Esophagus muscularis mucosa (tissue), 4 donors: Measurements from ENCODE around the gene GRK4.

Experiments
- EP300 ChIP-seq: sonication (generic); formaldehyde crosslinking; IDR thresholded peaks from one replicate; pipeline ENCODE4 v1.6.1; 2017; ENCODE audit warnings: antibody characterized with exemption
- POLR2A ChIP-seq: fragments of 450-650 bp; IDR thresholded peaks from one replicate; pipeline ENCODE4 v1.6.1; 2017; ENCODE audit warnings: antibody characterized with exemption, moderate library complexity, mild to moderate bottlenecking, low read depth
- TF ChIP-seq, protein P1 (sequence below), 3 experiments: fragments of 200-600 bp in 2 of 3; fragments of 450-650 bp in 1 of 3; sonication (generic) in 2 of 3; IDR thresholded peaks; one replicate each; pipeline ENCODE4 v1.5.1; 2017 to 2019; ENCODE audit warnings: antibody characterized with exemption in 3 of 3, mild to moderate bottlenecking in 2 of 3, moderate library complexity in 1 of 3

DNA sequence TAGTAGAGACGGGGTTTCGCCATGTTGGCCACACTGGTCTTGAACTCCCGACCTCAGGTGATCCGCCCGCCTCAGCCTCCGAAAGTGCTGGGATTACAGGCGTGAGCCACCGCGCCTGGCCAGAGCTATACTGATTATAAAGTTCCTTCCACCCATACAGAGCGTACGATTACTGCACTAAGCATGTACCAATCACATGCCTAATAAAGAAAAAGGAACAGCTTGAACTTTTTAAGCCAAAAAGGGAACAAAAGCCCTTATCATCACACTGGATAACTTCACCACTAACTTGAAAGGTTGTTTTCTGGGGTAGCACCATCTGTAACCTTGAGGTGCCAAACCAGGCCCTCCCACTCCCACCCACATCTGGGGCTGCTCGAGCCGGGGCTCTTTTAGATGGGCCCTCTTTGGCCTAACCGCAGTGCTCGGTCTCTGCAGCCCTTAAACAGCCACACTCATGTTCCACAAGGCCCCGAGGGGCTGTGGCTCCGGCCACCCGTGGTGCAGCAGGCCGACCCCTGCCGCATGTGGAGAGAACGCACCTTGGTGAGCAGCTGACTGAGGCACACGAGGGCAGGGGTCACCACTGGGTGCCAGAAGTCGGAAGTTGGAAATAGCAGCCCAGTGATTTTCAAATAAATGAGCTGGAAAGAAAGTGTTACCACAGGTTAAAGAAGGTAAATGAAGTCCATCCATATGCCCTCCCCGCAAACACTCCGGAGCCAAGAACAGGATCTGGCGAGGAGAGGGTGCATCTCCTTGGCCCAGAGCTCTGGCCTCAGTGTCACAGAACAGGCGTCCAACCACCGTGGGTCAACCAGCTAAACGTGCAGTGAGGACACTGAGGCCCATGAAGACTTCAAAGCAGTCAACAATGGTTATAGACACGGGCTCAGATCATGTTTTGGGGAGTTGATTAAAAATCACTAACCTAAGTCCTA, 18.5 kb upstream of the GRK4 start:
- TF ChIP-seq, protein P1, sequence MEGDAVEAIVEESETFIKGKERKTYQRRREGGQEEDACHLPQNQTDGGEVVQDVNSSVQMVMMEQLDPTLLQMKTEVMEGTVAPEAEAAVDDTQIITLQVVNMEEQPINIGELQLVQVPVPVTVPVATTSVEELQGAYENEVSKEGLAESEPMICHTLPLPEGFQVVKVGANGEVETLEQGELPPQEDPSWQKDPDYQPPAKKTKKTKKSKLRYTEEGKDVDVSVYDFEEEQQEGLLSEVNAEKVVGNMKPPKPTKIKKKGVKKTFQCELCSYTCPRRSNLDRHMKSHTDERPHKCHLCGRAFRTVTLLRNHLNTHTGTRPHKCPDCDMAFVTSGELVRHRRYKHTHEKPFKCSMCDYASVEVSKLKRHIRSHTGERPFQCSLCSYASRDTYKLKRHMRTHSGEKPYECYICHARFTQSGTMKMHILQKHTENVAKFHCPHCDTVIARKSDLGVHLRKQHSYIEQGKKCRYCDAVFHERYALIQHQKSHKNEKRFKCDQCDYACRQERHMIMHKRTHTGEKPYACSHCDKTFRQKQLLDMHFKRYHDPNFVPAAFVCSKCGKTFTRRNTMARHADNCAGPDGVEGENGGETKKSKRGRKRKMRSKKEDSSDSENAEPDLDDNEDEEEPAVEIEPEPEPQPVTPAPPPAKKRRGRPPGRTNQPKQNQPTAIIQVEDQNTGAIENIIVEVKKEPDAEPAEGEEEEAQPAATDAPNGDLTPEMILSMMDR (IDR thresholded peaks at IDR 0.05) = no peak
- TF ChIP-seq EP300 (no peak), POLR2A (no peak)
